MM.1S (cell line): ENCODE measurements around the gene IKBKE.

Experiments
- DNase-seq: peaks from one replicate; pipeline ENCODE4 v3.0.0-alpha.2; 2015
- H2AFZ ChIP-seq: fragments of 300-600 bp; sonication (generic); 2 replicates; pipeline ENCODE4 v1.6.0; 2016; ENCODE audit warnings: antibody characterized with exemption, low read length
- H3F3A ChIP-seq: fragments of 300-600 bp; sonication (generic); 2 replicates; pipeline ENCODE4 v1.6.1; 2016; ENCODE audit warnings: mild to moderate bottlenecking, antibody characterized with exemption, low read length, moderate library complexity, mixed read lengths; ENCODE audit not compliant: insufficient read depth
- H3K27ac ChIP-seq: fragments of 300-600 bp; sonication (generic); 2 replicates; pipeline ENCODE4 v1.5.1; 2016; ENCODE audit warnings: mild to moderate bottlenecking, low read length
- H3K27me3 ChIP-seq: fragments of 300-600 bp; sonication (generic); replicated peaks from 2 replicates; pipeline ENCODE4 v1.6.0; 2016; ENCODE audit warnings: low read length; ENCODE audit not compliant: insufficient read depth
- H3K36me3 ChIP-seq: fragments of 300-600 bp; sonication (generic); replicated peaks from 2 replicates; pipeline ENCODE4 v1.6.1; 2016; ENCODE audit warnings: mild to moderate bottlenecking, low read length, mixed read lengths; ENCODE audit not compliant: insufficient read depth
- H3K4me1 ChIP-seq: fragments of 300-600 bp; sonication (generic); 2 replicates; pipeline ENCODE4 v1.6.1; 2016; ENCODE audit warnings: low read length, mixed read lengths
- H3K4me2 ChIP-seq: fragments of 300-600 bp; sonication (generic); 2 replicates; pipeline ENCODE4 v1.6.0; 2016; ENCODE audit warnings: low read depth, low read length
- H3K4me3 ChIP-seq: fragments of 300-600 bp; sonication (generic); 2 replicates; pipeline ENCODE4 v1.5.1; 2016; ENCODE audit warnings: low read length, mixed read lengths
- H3K79me2 ChIP-seq: fragments of 300-600 bp; sonication (generic); 2 replicates; pipeline ENCODE4 v1.6.1; 2016; ENCODE audit warnings: mixed run types, low read length, mixed read lengths
- H3K9ac ChIP-seq: fragments of 300-600 bp; sonication (generic); 2 replicates; pipeline ENCODE4 v1.6.1; 2016; ENCODE audit warnings: low read length, mixed read lengths
- H3K9me2 ChIP-seq: fragments of 300-600 bp; sonication (generic); replicated peaks from 2 replicates; pipeline ENCODE4 v1.6.1; 2016; ENCODE audit warnings: mild to moderate bottlenecking, low read length, mixed read lengths; ENCODE audit not compliant: insufficient read depth
- H3K9me3 ChIP-seq: fragments of 300-600 bp; sonication (generic); replicated peaks from 2 replicates; pipeline ENCODE4 v1.6.1; 2016; ENCODE audit warnings: mild to moderate bottlenecking, low read length, mixed read lengths; ENCODE audit not compliant: insufficient read depth
- H4K20me1 ChIP-seq: fragments of 300-600 bp; sonication (generic); 2 replicates; pipeline ENCODE4 v1.6.1; 2016; ENCODE audit warnings: mild to moderate bottlenecking, low read length, moderate library complexity, mixed read lengths; ENCODE audit not compliant: insufficient read depth
- EZH2 ChIP-seq: fragments of 300-600 bp; sonication (generic); optimal IDR thresholded peaks from 2 replicates; pipeline ENCODE3; 2017; ENCODE audit warnings: low read depth, mild to moderate bottlenecking, antibody characterized with exemption, low read length, mixed read lengths
- EZH2phosphoT487 ChIP-seq: fragments of 300-600 bp; sonication (generic); IDR thresholded peaks from 2 replicates; pipeline ENCODE4 v1.6.1; 2018; ENCODE audit warnings: antibody characterized with exemption, low read length
- TF ChIP-seq, protein P1 (sequence below): fragments of 300-600 bp; sonication (generic); IDR thresholded peaks from 2 replicates; pipeline ENCODE4 v1.5.1; 2016; ENCODE audit warnings: antibody characterized with exemption, low read length, mixed read lengths

The IKBKE gene

DNA sequence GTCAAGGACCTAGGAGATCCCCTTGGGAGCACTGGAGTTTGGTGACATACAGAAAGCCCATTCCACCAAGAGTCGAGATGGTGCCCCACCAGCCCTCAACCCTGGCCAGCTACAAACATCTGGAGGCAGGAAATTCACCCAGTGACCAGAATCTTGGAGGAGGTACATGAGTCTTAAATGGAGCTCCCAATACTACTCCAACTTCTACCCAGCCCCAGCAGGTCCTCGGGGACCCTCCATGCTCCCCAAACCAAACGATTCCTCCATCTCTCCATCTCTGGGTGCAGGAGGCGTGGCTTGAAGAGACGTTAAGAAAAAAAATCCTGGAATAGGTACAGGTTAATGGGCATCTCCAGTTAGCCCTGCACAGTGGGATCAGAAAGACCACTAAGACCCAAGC lies 31.6 kb downstream of the IKBKE start:
- no peak for TF ChIP-seq EZH2
- TF ChIP-seq EZH2phosphoT487: no peak
- TF ChIP-seq, protein P1, sequence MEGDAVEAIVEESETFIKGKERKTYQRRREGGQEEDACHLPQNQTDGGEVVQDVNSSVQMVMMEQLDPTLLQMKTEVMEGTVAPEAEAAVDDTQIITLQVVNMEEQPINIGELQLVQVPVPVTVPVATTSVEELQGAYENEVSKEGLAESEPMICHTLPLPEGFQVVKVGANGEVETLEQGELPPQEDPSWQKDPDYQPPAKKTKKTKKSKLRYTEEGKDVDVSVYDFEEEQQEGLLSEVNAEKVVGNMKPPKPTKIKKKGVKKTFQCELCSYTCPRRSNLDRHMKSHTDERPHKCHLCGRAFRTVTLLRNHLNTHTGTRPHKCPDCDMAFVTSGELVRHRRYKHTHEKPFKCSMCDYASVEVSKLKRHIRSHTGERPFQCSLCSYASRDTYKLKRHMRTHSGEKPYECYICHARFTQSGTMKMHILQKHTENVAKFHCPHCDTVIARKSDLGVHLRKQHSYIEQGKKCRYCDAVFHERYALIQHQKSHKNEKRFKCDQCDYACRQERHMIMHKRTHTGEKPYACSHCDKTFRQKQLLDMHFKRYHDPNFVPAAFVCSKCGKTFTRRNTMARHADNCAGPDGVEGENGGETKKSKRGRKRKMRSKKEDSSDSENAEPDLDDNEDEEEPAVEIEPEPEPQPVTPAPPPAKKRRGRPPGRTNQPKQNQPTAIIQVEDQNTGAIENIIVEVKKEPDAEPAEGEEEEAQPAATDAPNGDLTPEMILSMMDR: no peak
- Histone ChIP-seq H3K4me2 (no peak overlapping the region), H3K27ac (no peak overlapping the region), H3K9me3 (no peaks in the 10 kb centered on the region), H3K36me3 (no peaks in the 10 kb centered on the region), H3K27me3 (no peaks in the 10 kb centered on the region), H3K9me2 (no peaks in the 10 kb centered on the region), H2AFZ (no peak overlapping the region), H3K4me1 (no peaks in the 10 kb centered on the region), H3K9ac (no peak overlapping the region), H4K20me1 (no peaks in the 10 kb centered on the region), H3K4me3 (no peak overlapping the region), H3F3A (no peaks in the 10 kb centered on the region), H3K79me2 (no peaks in the 10 kb centered on the region)
- DNase-seq: no peak

DNA sequence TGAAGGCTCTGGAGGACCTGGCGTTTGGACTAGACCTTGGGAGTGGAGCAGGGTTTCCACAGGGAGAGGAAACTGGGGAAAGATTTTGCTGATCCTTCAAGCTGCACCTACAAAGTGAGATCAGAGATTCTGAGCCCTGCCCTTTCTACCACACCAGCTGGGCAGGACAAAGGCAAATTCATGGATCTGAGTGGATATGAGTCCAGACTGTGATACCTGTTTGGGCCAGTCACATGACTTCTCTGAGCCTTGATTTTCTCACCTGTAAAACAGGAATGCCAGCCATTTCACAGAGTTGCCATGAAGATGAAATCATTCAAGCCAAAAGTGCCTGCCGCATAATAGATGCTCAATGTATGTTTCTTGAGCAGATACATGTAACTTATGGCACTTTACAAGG lies 32.1 kb downstream of the IKBKE start:
- no peaks in the 10 kb centered on the region for H3K9me2 ChIP-seq
- no peaks in the 10 kb centered on the region for H4K20me1 ChIP-seq
- no peak for DNase-seq
- no peaks in the 10 kb centered on the region for H3F3A ChIP-seq
- H3K27ac ChIP-seq: no peak overlapping the region
- H3K4me1 ChIP-seq: no peaks in the 10 kb centered on the region
- H3K36me3 ChIP-seq: no peaks in the 10 kb centered on the region
- H3K4me2 ChIP-seq: no peak overlapping the region
- H2AFZ ChIP-seq: no peak overlapping the region
- no peak overlapping the region for H3K9ac ChIP-seq
- no peaks in the 10 kb centered on the region for H3K9me3 ChIP-seq
- TF ChIP-seq, protein P1: no peak
- TF ChIP-seq EZH2phosphoT487 (no peak), EZH2 (no peak)
- H3K4me3 ChIP-seq: no peak overlapping the region
- H3K79me2 ChIP-seq: no peaks in the 10 kb centered on the region
- no peaks in the 10 kb centered on the region for H3K27me3 ChIP-seq

DNA sequence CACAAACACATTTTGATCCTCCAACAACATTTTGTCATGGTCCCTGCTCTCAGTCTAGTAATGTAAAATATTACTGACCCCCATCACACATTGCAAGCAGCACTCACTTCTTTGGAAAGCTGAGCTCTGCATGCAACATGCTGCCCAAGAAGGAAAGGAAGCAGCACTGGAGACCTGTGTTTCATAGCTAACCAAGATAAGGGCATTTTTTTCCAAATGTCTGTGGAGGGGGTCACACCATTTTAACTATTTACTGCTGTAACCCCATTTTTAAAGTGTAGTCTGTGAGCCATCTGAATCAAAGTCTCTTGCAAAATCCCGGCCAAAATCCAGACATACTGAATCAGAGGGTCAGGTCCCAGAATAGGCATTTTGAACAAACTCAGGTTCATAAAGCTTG lies 32.5 kb downstream of the IKBKE start:
- no peak overlapping the region for H3K4me2 ChIP-seq
- no peaks in the 10 kb centered on the region for H3K9me2 ChIP-seq
- no peaks in the 10 kb centered on the region for H3K9me3 ChIP-seq
- no peak overlapping the region for H3K4me3 ChIP-seq
- TF ChIP-seq, protein P1: no peak
- TF ChIP-seq EZH2phosphoT487 (no peak), EZH2 (no peak)
- H2AFZ ChIP-seq: no peak overlapping the region
- H3K79me2 ChIP-seq: no peaks in the 10 kb centered on the region
- H3K27me3 ChIP-seq: peaks cover under 1% of the 10 kb centered on the region; the same call in 1 of the 2 replicates
- DNase-seq: no peak
- no peaks in the 10 kb centered on the region for H4K20me1 ChIP-seq
- H3F3A ChIP-seq: no peaks in the 10 kb centered on the region
- no peaks in the 10 kb centered on the region for H3K36me3 ChIP-seq
- H3K27ac ChIP-seq: no peak overlapping the region
- no peaks in the 10 kb centered on the region; the same call in 1 of the 2 replicates for H3K4me1 ChIP-seq
- H3K9ac ChIP-seq: no peak overlapping the region
